Karpas-422 (cell line): Measurements from ENCODE around the gene DENND2C. TPM values are rescaled to one million over a fixed set of nuclear protein-coding genes. Genes with fewer than 3 reads are reported as not detected.

ENCODE experiments used
- DNase-seq: peaks from one replicate; pipeline ENCODE4 v3.0.0-alpha.2; 2015
- H2AFZ ChIP-seq: fragments of 200-600 bp; sonication (generic); 2 replicates; pipeline ENCODE4 v1.6.1; 2014; ENCODE audit warnings: antibody characterized with exemption, low read length, mixed read lengths
- H3K27ac ChIP-seq: fragments of 200-600 bp; sonication (generic); 2 replicates; pipeline ENCODE4 v1.5.1; 2014; ENCODE audit warnings: mild to moderate bottlenecking, low read length, moderate library complexity
- H3K27me3 ChIP-seq: fragments of 200-600 bp; sonication (generic); 2 replicates; pipeline ENCODE4 v1.6.1; 2014; ENCODE audit warnings: low read length, mixed read lengths
- H3K36me3 ChIP-seq: fragments of 200-600 bp; sonication (generic); 2 replicates; pipeline ENCODE4 v1.6.1; 2014; ENCODE audit warnings: low read length, mixed read lengths; ENCODE audit not compliant: insufficient read depth
- H3K4me1 ChIP-seq: fragments of 200-600 bp; sonication (generic); 2 replicates; pipeline ENCODE4 v1.6.1; 2014; ENCODE audit warnings: mild to moderate bottlenecking, low read length, mixed read lengths
- H3K4me2 ChIP-seq: fragments of 200-600 bp; sonication (generic); 2 replicates; pipeline ENCODE4 v1.6.1; 2014; ENCODE audit warnings: low read length, low read depth, mild to moderate bottlenecking; ENCODE audit not compliant: poor library complexity, severe bottlenecking
- H3K4me3 ChIP-seq: fragments of 200-600 bp; sonication (generic); 2 replicates; pipeline ENCODE4 v1.5.1; 2014; ENCODE audit warnings: mild to moderate bottlenecking, antibody characterized with exemption, low read length, mixed read lengths
- H3K79me2 ChIP-seq: fragments of 200-600 bp; sonication (generic); 2 replicates; pipeline ENCODE4 v1.6.1; 2014; ENCODE audit warnings: mild to moderate bottlenecking, low read length, mixed read lengths
- H3K9ac ChIP-seq: fragments of 200-600 bp; sonication (generic); 2 replicates; pipeline ENCODE4 v1.6.0; 2014; ENCODE audit warnings: low read length
- H3K9me2 ChIP-seq: fragments of 200-600 bp; sonication (generic), shearing (Covaris generic); replicated peaks from 2 replicates; pipeline ENCODE4 v1.6.0; 2014; ENCODE audit warnings: mild to moderate bottlenecking, low read length, moderate library complexity; ENCODE audit not compliant: insufficient read depth
- H3K9me3 ChIP-seq: fragments of 300-700, 200-600 bp; sonication (generic); 2 replicates; pipeline ENCODE4 v1.6.1; 2014; ENCODE audit warnings: low read length, mixed read lengths
- H4K20me1 ChIP-seq: fragments of 200-600 bp; sonication (generic); 2 replicates; pipeline ENCODE4 v1.6.1; 2014; ENCODE audit warnings: mild to moderate bottlenecking, antibody characterized with exemption, low read length, low read depth; ENCODE audit not compliant: insufficient read depth
- total RNA-seq: library from RNA; depleted of rRNA; stranded (reverse); fragments of >200 nt; shearing (Covaris generic); gene quantifications from 2 replicates; pipeline ENCODE4 v1.2.3, GENCODE V29; 2014; ENCODE audit warnings: low replicate concordance

The DENND2C gene
- total RNA-seq, 1 experiment from 2014 or later = 0.60 TPM

GRCh38 chr1:114588196-114588689 is 81.6 kb downstream of the DENND2C start:
- no peak overlapping the region for H3K4me3 ChIP-seq
- no peak overlapping the region for H3K27ac ChIP-seq
- H3K27me3 ChIP-seq = no peaks in the 10 kb centered on the region
- no peaks in the 10 kb centered on the region for H3K79me2 ChIP-seq
- H2AFZ ChIP-seq = peak overlapping the region; percentile 72
- H3K9me3 ChIP-seq = no peaks in the 10 kb centered on the region
- no peak overlapping the region for H3K9ac ChIP-seq
- no peaks in the 10 kb centered on the region for H3K9me2 ChIP-seq
- H3K4me1 ChIP-seq = peaks cover 5% of the 10 kb centered on the region
- peak overlapping the region; percentile 37 for H3K4me2 ChIP-seq
- H4K20me1 ChIP-seq = no peaks in the 10 kb centered on the region
- DNase-seq = no peak
- H3K36me3 ChIP-seq = no peaks in the 10 kb centered on the region

GRCh38 chr1:114587203-114587991 is 82.5 kb downstream of the DENND2C start:
- Histone ChIP-seq H3K4me1 (peaks cover 7% of the 10 kb centered on the region), H3K4me2 (peak overlapping the region; percentile 37), H3K27me3 (no peaks in the 10 kb centered on the region), H2AFZ (peak overlapping the region; percentile 72), H4K20me1 (no peaks in the 10 kb centered on the region), H3K27ac (no peak overlapping the region), H3K9me2 (0 out of 2 replicates have a peak, but pooled peaks cover 3% of the 10 kb centered on the region), H3K9me3 (no peaks in the 10 kb centered on the region), H3K79me2 (no peaks in the 10 kb centered on the region), H3K9ac (peak overlapping the region; percentile 31; the same call in 1 of the 2 replicates), H3K4me3 (0 out of 2 replicates have a peak overlapping the region, but pooled peaks have one; percentile 20), H3K36me3 (no peaks in the 10 kb centered on the region)
- DNase-seq = no peak

GRCh38 chr1:114586513-114587047 is 83.3 kb downstream of the DENND2C start:
- Histone ChIP-seq H3K9me2 (0 out of 2 replicates have a peak, but pooled peaks cover 3% of the 10 kb centered on the region), H3K27ac (no peak overlapping the region), H3K79me2 (no peaks in the 10 kb centered on the region), H3K27me3 (no peaks in the 10 kb centered on the region), H4K20me1 (no peaks in the 10 kb centered on the region), H3K36me3 (no peaks in the 10 kb centered on the region), H2AFZ (no peak overlapping the region), H3K9ac (no peak overlapping the region), H3K9me3 (no peaks in the 10 kb centered on the region), H3K4me1 (peaks cover 15% of the 10 kb centered on the region), H3K4me2 (no peak overlapping the region), H3K4me3 (no peak overlapping the region)
- no peak for DNase-seq

- H3K9ac ChIP-seq = no peak overlapping the region
- H3K27me3 ChIP-seq = no peaks in the 10 kb centered on the region
- H3K4me3 ChIP-seq = no peak overlapping the region
- no peak for DNase-seq
- H3K79me2 ChIP-seq = peaks cover 12% of the 10 kb centered on the region
- H2AFZ ChIP-seq = no peak overlapping the region
- H3K9me3 ChIP-seq = no peaks in the 10 kb centered on the region
- no peaks in the 10 kb centered on the region for H3K36me3 ChIP-seq
- H4K20me1 ChIP-seq = no peaks in the 10 kb centered on the region; the same call in 1 of the 2 replicates
- no peak overlapping the region for H3K4me2 ChIP-seq
- 0 out of 2 replicates have a peak, but pooled peaks cover 3% of the 10 kb centered on the region for H3K9me2 ChIP-seq
- H3K4me1 ChIP-seq = peaks cover 21% of the 10 kb centered on the region
- no peak overlapping the region for H3K27ac ChIP-seq
Observed at GRCh38 chr1:114585231-114585630, 84.6 kb downstream of the DENND2C start.

GRCh38 chr1:114581335-114582287 is 88.2 kb downstream of the DENND2C start, which contains the start of gene BCAS2:
TSS of gene BCAS2 (minus strand) at chr1:114581615. CDS start at chr1:114581591, 24 bp downstream.
- H3K9me3 ChIP-seq = no peaks in the 10 kb centered on the region
- 0 out of 2 replicates have a peak, but pooled peaks cover 3% of the 10 kb centered on the region for H3K9me2 ChIP-seq
- peak within 1 kb of the TSS; percentile 10; the same call in 1 of the 2 replicates for H3K27ac ChIP-seq
- H3K4me2 ChIP-seq = peak within 1 kb of the TSS; percentile 97
- H3K4me3 ChIP-seq = peak within 1 kb of the TSS; percentile 89
- peaks cover 15% of the 10 kb centered on the region for H3K36me3 ChIP-seq
- peak; percentile 99 for DNase-seq
- H2AFZ ChIP-seq = peak within 1 kb of the TSS; percentile 51
- H3K79me2 ChIP-seq = peaks cover 45% of the 10 kb centered on the region
- H3K9ac ChIP-seq = peak within 1 kb of the TSS; percentile 83
- H3K27me3 ChIP-seq = no peaks in the 10 kb centered on the region
- H4K20me1 ChIP-seq = peaks cover 4% of the 10 kb centered on the region; the same call in 1 of the 2 replicates
- peaks cover 21% of the 10 kb centered on the region for H3K4me1 ChIP-seq

GRCh38 chr1:114574365-114574764 is 95.5 kb downstream of the DENND2C start:
- no peak for DNase-seq
- no peak overlapping the region for H2AFZ ChIP-seq
- H3K4me2 ChIP-seq = no peak overlapping the region
- no peaks in the 10 kb centered on the region for H3K9me3 ChIP-seq
- peaks cover 26% of the 10 kb centered on the region for H3K79me2 ChIP-seq
- H3K4me3 ChIP-seq = no peak overlapping the region
- no peaks in the 10 kb centered on the region for H3K9me2 ChIP-seq
- H3K27me3 ChIP-seq = no peaks in the 10 kb centered on the region
- H3K36me3 ChIP-seq = peaks cover 56% of the 10 kb centered on the region
- H3K4me1 ChIP-seq = no peaks in the 10 kb centered on the region
- H3K27ac ChIP-seq = no peak overlapping the region
- no peak overlapping the region for H3K9ac ChIP-seq
- peaks cover 4% of the 10 kb centered on the region; the same call in 1 of the 2 replicates for H4K20me1 ChIP-seq

GRCh38 chr1:114564141-114564540 is 105.7 kb downstream of the DENND2C start:
- Histone ChIP-seq H3K9me2 (no peaks in the 10 kb centered on the region), H3K4me2 (no peak overlapping the region), H3K9ac (no peak overlapping the region), H3K4me3 (no peak overlapping the region), H3K9me3 (no peaks in the 10 kb centered on the region), H3K36me3 (peaks cover 18% of the 10 kb centered on the region), H3K27ac (no peak overlapping the region), H4K20me1 (no peaks in the 10 kb centered on the region), H3K27me3 (no peaks in the 10 kb centered on the region), H3K4me1 (peaks cover 5% of the 10 kb centered on the region), H2AFZ (no peak overlapping the region), H3K79me2 (no peaks in the 10 kb centered on the region)
- DNase-seq = no peak
